HG03064 (cell line): ENCODE measurements around the gene CASZ1.

Source experiments
- ATAC-seq: cut with Tn5 transposase; IDR thresholded peaks from one replicate; pipeline ENCODE4 v1.9.1; 2021; ENCODE audit warnings: low read depth; ENCODE audit not compliant: unreplicated experiment

Gene CASZ1

DNA sequence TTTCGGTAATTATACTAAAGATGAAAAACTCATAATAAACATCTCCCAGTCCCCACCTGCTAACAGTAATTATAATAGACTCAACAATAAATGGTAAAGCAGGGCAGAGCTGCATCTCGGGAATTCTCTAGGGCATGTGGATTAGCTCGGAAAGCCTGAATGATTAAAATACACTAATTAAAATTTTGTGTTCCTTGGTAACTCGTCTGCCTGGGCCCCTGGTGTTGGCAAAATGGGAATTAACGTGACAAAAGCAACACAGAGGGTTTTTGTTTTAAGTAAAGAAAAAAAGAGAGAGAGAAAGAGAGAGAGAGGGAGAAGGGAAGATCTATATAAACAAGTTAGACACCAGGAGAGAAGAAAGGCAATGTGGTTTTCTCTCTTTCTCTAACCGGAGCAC lies 62.1 kb downstream of the CASZ1 start:
- no peak for ATAC-seq

DNA sequence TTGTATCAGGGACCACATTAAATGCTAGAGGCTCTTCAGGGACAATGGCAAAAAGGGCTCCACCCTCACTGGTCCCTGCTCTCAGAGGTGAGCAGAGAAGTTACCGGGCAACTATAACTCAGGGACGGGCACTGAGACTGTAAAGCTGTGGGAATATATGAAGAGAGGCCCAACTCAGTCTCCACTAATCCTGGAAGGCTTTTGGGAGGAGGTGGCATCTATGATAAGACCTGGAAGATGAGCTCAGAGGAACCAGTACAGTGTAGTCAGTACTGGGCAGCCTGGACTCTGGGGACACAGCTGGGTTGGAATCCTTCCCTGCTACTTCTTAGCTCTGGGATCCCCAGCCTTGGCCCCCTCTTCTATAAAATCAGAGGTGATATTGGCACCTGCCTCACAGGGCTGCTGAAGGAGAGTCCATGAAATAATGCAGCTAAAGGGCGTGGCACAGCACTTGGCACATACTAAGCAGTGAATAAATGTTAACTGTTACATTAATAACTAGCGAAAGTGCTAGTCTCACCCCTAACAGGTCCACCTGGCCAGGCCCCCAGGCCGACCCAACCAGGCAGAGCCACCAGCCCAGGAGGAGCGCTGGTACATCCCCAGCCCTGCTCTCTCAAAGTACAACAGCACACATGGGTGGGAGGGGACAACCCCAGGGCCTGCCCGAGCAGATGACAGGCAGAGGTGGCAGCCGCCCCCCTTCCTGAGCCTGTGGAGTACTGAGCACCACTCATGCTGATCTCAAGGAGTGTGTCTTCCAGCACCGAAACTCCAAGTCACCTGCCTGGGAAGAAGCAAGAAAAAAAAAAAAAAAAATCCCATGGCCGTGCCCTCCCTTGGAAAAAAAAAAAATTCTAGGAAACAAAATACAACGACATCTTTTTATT lies 62.7 kb downstream of the CASZ1 start:
- ATAC-seq: no peak

DNA sequence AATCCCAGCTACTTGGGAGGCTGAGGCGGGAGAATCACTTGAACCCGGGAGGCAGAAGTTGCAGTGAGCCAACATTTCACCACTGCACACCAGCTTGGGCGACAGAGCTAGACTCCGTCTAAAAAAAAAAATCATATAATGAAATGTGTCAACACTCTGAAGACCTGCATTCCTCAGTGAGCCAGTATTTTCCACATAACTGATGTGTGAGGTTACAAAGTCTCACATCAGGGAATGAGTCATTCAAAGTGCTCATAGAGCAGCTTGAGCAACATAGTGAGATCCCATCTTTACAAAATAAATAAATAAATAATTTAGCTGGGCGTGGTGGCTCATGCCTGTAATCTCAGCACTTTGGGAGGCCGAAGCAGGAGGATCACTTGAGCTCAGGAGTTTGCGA lies 65.5 kb downstream of the CASZ1 start:
- no peak for ATAC-seq

DNA sequence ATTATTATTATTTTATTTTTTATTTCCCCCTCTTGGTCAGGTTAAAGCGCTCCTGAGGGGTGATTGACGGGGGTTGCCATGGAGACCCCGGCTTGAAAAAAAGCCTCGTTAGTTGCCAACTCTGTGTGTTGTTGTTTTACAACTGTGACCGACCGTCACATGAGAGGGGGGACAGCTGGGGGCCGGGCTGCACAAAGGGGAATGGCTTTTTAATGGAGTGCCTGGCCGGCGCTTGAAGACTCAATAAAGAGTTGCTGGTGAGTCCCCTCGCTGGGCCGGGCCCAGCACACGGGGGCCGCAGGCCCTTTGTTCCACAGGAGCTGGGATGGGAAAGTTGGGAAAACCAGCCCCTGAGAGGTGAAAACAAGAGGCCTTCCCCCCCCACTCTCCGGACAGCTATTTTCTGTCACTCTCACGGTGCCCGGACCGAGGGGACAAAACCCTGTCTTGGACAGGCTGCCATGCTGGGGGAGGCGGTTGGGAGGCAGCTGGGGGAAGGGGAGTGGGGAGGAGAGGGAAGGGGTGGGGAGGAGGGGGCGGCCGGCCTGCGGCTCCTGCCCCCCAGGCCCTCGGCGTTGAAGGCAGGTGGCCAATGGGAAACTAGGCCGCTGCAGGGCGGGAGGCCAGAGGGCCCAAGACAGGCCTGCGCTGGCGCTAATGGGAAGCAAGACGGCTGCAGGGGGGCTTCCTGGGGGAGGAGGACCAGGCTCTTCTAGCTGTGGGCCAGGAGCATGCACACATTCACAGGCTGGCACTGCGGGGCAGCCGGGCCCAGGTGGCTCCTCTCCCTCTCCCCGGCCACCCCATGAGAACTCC lies 67.6 kb downstream of the CASZ1 start:
- no peak for ATAC-seq

DNA sequence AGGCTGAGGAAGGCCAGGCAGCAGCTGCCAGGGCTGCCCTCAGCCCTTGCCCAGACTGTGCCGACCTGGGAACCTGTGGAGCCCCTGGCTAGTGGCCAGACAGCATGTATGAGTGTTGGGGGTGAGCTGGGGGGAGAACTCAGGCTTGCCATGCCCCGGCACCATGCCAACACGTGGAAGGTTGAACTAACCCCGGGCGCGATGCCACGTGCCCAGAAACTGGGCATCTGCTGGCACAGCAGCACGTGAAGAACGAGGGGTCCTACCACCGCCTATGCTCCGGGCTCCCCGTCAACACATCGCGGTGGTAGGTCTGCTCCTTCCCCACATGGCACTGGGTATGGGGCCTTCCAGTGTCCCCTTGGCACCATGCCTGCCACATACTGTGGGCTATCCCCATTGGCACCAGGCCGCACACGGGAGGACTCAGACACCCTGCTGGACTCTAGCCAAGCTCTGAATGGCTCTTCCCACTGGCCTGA lies 68.7 kb downstream of the CASZ1 start:
- ATAC-seq: no peak

DNA sequence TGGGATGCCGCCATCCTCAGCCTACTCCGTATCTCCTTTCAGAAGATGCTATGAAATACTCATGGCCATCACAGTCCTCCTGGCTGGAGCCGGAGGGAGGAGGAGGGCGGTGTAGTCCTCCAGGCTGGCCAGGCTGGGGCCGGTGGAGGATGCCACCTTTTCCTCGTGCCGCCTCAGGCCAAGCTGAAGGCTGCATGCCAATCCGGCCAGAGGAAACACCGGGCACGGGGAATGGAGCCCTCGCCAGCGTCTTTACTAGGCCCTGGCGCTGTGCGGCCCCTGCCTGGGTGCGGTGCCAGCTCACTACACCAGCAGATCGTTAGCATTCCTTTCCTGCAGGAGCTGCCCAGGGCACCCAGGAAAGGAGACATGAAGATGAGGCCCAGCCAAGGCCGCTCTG lies 70.1 kb downstream of the CASZ1 start:
- ATAC-seq: no peak

DNA sequence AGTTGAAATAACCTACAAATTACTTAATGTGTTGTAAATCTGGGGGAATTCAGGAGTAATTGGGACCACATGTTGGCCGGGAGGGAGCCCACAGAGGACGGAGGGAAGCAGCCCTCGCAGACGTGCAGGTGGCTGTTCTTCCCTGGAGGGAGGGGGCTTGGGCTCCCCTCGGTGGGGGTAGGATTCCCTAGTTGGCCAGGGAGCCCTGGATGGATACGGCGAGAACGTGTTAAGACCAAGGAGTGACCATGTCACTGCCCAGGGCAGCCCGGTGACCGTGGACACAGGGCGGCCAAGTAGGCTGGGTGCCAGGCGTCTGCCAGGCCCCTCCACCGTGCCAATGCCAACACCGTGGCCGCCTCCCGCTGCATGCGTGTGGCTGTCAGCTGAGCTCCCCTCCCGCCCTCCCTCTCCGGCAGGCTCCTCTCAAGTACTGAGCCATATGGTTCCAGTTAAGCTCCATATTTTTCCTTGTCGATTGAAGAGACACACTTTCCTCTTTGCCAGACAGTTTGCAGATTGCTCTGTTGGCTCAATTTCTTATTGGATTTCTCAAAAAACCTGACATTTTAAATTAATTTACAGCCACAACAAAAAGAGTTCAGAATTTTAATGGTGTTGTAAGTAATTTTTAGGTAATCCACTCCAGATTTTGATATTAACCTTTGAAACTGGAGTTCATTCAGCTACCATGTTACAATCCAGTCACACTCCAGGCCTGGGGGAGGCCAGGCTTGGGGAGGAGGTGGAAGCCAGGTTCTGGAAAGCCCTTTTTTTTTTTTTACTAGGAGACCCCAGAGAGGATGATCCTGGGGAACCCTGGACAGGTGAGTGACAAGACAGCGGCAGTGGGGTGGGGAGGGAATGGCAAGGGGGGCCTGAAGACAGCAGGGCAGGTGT lies 71.2 kb downstream of the CASZ1 start:
- ATAC-seq: no peak

DNA sequence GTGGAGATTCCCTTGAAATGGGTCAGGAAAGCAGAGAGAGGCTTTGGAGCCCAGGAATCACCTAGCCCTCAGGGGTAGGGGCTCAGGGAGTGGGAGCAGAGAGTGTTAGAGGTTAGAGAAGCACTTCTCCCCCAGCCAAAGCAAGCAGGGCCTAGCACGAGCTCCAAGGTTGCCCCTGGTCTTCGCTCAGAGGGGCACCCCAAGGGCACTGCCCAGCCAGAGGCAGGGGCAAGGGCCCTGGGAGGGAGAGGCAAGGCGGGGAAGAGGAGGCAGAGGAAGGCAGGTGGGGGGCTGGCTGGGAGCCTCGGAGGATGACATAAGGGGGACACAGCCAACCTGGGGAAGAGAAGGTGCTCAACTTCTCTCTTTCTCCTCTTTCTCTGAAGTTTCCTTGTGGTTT lies 71.9 kb downstream of the CASZ1 start:
- no peak for ATAC-seq

DNA sequence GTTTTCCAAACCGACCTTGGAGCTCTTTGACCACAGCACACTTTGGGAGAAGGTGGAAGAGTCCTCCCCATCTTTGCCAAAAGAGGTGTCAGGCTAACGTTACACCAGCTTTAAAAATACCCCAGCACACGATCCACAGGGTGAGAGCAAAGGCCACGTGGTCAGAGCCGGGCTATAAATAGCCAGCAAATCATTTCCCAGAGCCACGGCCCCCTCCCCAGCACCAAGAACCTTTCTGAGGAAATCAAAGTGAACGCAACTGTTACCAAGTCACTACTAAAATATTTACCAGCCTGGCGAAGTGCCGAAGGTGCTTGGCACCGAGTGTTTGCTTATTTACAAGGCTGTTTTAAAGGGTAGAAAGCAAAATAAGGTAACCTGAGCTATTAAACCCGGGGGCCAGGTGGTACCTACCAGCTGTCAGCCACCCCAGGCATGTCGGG lies 72.4 kb downstream of the CASZ1 start:
- ATAC-seq: no peak

DNA sequence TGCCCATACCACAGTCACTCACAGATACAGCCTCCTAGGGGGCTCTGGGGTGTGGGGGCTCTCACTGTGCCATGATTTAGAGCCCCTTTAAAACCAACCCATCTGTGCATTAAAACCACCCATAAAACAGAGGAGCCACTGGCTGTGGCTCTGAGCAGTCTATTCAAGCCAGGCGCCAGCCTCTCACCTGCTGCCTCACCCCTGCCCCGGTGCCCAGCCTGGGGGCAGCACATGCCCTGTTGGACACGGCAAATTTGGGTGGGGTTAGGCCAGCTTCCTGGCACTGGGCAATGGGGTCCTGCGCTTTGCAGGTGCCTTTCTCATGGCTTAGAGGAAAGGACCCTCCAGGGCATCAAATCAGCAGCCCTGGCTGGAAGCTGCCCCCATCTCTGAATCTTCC lies 73.1 kb downstream of the CASZ1 start:
- no peak for ATAC-seq

DNA sequence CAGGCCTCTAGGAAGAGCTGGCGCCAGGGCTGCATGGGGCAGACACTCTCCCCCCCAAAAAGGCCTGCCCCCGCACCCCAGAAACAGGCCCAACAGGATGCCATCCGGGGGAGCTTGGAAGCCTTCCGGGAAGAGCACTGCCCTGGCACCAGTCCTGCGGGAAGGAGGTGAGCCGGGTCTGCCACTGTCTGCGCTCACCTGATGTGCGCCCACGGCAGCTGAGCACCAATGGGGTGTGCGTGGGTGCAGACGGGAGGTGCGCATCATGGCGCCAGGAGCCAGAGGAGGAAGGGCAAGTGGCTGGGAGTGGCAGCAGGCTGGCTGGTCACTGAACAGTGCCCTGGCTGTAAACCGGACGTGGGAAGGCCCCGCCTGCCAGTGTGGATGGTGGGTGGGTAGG lies 73.6 kb downstream of the CASZ1 start:
- ATAC-seq: no peak

DNA sequence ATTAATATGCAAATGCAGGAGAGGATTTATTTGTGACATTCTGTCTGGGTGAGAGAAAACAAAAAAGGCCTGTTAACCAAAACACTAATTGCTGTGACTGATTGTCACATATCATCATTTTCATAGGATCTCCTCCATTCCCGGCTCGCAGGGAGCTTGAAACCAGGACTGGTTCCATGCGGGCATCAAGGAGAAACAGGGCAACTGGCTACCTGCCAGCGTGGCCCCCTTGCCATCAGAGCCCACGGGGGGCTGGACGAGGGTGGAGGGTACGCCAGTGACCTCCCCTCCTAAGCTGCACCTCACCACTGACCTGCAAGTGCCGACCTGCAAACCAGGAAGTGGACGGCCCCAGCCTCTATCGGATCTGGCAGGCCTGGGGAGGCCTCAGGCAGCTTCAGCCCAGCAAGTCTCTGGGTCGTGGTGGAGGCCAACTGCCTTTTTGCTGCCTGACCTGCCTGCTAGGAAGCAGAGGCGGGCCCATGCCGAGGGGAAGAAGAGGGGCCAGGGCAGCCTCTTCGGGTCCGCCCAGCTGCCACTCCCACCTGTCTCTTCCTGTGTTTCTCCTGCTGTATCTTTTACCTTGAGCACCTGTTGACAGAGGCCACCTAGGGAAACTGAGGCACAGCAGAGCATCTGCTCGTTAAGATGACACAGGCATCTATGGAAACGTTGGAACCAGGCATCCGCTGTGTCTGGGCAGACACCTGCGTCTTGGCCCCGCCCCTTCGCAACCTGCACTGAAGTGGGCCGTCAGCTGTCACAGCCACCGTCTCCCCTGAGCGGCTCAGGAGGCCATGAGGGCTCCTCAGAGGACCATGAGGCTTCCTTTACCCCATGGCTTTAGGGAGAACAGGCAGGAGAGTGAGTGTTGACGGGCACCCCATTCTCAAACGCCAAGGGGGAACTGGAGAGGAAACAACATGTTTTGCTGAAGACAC lies 74.8 kb downstream of the CASZ1 start:
- ATAC-seq: no peak

DNA sequence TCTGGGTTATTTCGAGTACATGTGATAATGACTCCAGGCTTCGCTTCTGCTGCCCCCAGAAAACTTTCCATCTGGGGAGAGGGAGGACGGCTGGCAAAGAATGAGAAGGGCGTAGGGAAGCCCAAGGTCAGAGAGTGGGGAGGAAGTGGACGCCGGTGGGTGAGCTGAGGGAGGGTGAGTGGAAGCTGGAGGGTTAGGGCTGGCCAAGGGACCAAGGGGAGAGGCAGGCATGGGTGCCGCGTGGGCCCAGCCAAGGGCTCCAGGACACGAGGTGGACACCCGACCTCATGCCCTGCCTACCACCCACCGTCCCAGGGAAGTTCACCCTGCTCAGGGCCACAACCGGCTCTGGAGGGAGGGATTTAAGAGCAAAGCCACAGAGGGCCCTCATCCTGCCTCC lies 75.8 kb downstream of the CASZ1 start:
- ATAC-seq: no peak

DNA sequence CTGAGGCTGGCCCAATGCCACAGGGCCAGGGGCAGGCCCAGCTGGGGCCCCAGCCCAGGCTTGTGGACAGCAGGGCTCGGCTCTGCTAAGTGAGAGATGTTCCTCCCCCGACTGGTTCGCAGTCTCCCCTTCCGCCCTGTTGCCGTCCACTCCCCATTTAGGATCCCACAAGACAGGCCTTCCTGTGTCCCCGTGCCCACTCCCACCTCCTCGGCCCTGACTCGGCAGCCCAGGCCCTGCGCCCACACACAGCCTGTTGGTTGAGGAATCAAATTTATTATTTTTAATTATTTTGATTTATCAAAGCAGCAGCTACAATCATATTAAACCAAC lies 78.4 kb downstream of the CASZ1 start:
- ATAC-seq: no peak

DNA sequence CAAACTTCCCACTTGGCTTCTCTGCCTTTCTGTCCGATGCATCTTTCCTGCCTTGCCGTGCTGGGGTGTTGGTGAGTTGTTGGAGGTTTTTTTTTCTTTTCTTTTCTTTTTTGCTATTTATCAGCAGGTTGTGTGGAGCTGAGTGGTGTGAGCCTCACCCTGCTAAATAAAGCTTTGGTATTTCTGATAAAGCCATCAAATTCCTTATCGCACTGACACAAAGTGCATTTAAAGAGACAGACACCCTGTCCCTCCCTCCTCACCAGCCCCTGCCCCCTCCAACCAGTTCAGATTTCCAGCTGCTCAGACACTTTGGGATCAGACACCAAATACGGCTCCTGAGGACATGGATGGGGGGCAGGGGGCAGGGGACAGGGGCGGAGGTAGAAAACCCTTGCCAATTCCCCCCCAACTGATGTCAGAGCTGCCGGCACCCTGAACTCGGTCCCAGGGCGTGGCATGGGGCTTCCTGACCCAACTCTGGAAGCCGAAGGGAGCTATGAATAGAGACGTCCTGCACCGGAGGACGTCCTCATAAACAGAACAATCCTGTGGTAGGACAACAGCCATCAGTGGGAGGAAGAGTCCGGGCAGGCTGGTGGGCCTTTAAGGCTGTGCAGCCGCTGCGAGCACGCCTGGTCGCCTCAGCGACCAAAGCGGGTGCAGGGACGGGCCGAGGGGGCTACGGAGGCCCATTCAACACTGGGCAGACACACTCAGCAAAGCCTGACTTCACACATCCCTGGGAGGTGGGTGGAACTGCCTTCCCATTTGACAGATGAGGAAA lies 79.0 kb downstream of the CASZ1 start:
- ATAC-seq: no peak

DNA sequence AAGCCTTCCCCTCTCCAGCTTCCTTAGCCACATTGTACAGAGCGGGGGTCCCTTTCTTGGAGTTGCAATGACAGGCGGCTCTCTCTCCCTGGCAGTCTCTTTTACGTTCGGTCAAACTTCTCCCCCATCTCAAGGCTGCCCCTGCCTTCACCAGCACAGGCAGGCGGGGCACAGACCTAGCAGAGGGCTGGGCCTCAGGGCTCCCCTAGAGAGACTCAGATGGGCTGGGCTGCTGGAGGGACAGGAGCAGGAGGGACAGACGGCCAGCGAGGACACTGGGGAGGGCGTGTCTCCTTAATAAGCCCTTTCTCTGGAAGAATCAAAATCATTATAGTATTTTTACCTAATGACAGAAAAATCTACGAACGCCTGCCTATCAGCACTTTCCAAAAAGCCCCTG lies 79.6 kb downstream of the CASZ1 start:
- no peak for ATAC-seq

DNA sequence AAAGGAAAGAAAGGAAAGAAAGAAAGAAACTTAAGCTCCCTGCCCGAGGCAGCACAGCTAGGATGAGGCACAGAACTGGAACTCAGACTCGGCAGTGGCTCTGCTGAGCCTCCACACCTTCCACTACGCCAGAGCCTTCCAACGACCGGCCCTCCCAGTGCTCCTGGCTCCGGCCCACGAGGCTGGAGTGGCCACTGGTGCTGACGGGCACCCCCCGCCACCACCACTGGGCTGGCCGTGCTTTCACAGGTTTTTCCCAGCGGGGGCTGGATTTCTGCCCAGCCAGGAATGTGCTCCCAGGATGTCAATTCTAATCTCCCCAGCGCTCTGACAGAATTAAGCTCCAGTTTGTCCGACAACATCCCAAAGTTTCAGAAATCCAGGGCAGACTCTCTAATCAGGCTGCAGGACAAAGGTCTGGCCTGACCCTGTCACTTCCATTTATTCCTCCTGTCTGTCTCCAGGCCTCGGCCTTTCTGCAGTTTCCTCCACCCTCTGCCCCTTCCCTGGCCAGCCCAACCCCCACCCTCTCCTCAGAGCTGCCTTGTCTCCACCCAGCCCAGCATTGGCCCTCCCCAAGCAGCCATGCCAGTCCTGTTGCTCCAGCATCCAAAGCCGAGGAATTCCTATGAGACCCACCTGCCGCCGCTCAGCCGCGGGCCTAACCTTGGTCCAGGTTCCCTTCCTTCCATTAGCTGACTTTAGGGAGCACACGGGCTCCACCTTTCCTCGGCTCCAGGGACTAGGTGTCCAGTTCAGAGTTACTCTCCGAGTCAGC lies 81.9 kb downstream of the CASZ1 start:
- ATAC-seq: no peak

DNA sequence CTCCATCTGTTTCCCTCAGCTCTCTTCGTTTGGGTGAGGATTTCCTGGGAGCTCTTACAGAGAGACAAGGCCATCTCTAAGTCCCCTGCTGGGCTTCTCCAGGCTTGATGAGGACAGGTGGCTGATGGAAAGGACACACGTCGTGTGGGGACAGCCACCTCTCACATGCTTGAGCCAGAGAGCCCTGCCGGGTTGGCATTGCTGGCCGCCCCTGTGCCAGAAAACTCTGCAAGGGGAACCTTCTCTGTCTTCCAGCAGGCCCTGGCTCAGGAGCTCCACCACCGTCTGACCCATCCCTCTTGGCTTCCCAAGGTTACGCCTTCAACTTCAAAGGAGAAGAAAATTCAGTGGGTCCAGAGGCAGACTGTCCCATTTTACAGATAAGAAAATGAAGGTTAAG lies 82.8 kb downstream of the CASZ1 start:
- ATAC-seq: no peak
